ENCODE measurements around the gene TFG. TPM values are rescaled to one million over a fixed set of nuclear protein-coding genes. Genes with fewer than 3 reads are reported as not detected.

The TFG gene
- total RNA-seq, 1 experiment from 2014 or later, result 68.2 TPM

DNA sequence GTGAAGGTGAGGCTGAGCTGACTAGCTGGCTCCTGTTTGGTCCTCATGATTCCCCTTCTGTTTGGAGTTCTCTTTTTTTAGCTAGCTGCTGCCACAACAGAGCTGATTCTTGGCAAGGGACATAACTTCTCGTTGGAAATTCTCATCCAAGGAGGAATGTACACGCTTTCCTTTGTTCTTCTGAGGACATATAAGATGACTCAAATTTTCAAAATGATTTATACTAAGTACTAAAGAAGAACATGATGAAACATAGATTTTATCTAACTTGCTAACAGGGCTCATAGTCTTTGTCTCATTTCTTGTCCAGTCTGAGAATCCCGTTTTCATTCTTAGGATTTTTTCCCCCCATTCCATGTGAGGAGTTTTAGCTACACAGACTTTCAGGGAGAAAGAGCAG lies 2.9 kb upstream of the TFG start:
- no peak for DNase-seq (ENCODE audit: low spot score)

- no peak for DNase-seq (ENCODE audit: low spot score)
Observed at GRCh38 chr3:100708644-100708988, 678 bp upstream of the TFG start.

GRCh38 chr3:100709842-100710260 lies 557 bp downstream of the TFG start:
- DNase-seq (ENCODE audit: low spot score), result peak; percentile 57

DNA sequence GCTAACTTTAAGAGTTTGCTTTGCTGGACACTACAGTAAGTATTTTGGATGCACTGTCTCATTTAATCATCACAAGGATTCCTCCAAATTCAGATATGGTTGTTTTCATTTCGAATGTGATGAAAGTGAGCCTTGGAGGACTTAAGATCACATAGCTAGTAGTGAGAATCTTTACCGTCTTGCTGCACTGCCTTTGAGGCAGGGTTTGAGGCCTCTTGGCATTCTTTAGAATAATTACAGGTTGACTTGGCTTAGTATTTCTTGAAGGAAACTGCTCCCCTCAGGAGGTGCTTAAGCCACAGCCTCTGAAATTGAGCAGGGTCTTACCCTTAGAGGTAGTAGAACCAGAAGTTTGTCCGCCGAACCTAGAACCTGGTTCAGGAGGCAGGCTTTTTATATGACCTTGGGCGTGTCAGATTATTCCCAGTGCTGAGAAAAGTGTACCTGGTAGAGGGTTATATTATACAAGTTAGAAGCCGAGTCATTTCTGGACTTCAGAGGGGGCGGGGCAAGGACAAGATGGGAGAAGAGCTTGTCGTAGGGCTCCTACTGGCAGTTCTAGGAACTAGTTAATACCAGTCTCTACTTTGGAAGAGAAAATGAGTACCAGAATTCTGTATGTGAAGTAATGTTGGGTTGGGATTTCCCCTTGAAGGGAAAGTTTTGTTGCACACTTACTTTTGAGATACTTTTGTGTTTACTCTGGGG lies 1.1 kb downstream of the TFG start:
- peak; percentile 82 for DNase-seq (ENCODE audit: low spot score)

DNA sequence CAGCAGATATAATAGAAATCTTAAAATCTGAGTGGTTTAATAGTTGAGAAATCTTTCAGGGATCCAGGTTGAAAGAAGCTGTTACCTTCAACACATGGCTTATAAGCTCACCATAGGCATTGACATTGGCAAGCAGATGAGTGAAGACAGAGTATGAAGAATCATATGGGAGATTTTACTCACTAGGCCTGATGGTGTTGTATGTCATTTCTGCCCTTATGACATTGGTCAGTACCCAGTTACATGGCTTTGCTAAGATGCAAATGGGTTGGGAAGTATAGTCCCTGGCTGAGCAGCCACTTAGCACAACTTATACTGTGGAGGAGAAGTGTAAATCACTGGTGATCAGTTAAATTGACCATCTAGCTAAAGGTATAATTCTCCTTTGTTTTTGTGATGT lies 5.9 kb downstream of the TFG start:
- no peak for DNase-seq (ENCODE audit: low spot score)

- no peak for DNase-seq (ENCODE audit: low spot score)
Observed at GRCh38 chr3:100717063-100717462, 7.8 kb downstream of the TFG start.

- no peak for DNase-seq (ENCODE audit: low spot score)
Observed at GRCh38 chr3:100717637-100718487, 8.6 kb downstream of the TFG start.

DNA sequence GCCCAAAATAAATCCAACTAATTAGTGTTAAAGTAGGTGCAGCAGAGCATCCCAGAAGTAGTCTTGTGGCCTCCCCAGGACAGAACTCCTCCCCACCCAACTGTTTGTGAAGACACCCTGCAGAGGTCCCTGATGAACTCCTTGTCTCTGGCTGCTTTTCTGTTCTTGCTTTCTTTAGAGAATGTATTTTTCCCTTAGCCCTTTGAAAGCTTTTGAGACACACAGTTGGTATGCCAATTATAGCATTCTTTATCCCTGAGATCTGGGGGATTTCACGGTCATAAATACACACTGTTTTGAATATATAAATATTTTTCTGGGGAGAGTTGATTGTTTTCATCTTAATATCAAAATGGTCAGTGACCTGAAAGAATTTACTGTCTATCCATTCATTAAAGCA lies 9.8 kb downstream of the TFG start:
- DNase-seq (ENCODE audit: low spot score), result no peak

DNA sequence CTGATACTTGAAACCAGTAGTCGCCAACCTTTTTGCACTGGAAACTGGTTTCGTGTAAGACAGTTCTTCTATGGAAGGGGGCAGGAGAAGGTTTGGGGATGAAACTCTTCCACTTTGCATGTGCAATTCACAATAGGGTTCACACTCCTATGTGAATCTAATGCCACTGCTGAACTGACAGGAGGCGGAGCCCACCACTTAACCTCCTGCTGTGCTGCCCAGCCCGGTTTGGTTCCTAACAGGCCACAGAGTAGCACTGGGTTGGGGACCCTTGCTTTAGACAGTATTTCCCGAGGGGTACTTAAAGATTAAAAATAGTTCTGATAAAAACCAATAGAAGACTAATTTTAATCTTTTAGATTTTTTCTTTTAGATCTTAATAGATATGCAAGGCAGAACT lies 11.1 kb downstream of the TFG start:
- no peak for DNase-seq (ENCODE audit: low spot score)

- DNase-seq (ENCODE audit: low spot score), result no peak
Observed at GRCh38 chr3:100725935-100726513, 16.7 kb downstream of the TFG start.

DNA sequence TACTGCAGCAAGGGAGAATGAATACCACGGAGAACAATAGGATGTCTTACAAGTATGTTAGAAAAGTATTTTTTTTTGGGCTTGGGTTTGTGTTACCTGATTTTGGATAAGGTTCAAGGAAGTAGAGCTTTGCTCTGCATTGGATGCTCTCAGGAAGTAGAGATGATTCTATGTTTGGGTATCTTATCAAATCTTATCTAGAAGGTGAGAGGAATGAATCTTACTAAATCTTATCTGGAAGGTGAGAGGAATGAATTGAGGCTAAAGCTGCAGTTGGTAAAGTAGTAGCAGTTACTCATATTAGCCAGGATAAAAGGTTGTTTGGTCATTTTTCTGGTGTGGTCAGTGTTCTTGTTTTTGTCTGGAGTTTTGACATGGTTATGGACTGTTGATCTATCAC lies 17.4 kb downstream of the TFG start:
- DNase-seq (ENCODE audit: low spot score), result no peak

DNA sequence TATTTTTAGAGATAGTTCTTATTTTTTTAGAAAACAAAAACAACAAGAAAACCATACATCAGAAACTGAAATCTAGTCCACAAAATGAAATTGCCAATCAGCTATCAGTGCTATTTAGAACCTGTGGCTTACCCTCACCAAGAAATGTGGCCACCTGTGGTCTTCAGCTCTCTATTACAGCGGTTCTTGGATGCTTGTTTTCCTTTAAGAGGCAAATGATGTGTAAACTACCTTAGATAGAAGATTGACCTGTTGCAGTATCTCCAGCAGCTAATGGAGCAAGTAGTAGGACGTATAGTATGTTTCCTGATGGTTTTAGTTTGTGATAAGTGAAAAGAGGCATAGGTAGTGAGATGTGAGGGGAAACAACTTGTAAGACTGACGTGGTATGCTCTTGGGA lies 21.2 kb downstream of the TFG start:
- DNase-seq (ENCODE audit: low spot score), result no peak

DNA sequence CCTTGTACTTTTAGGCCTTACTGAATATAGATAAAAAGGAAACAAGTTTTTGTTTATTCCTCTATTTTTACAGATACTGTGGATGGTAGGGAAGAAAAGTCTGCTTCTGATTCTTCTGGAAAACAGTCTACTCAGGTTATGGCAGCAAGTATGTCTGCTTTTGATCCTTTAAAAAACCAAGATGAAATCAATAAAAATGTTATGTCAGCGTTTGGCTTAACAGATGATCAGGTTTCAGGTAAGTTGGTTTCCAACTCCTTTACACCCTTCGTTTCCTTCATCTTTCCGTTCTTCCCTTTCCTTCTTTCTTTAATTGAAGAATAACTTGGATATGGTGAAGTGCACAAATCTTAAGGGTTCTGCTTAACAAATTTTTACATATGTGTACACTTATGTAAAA lies 23.1 kb downstream of the TFG start:
- no peak for DNase-seq (ENCODE audit: low spot score)

GRCh38 chr3:100737334-100737733 lies 28.0 kb downstream of the TFG start:
- peak; percentile 34 for DNase-seq (ENCODE audit: low spot score)

DNA sequence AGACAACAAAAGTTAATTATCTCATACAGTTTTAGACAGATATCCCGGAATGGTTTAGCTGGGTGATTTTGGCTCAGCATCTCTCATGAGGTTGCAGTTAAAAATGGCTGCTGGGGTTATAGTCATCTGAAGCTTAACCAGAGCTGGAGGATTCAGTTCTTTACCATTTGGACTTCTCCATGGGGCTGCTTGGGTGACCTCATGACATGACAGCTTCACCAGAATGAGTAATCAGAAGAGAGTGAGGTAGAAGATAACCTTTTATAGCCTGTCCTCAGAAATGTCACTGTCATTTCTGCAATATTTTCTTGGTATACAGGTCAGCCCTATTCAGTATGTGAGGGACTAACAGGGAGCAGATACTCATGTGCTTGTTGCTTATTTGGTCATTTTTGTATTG lies 30.9 kb downstream of the TFG start:
- no peak for DNase-seq (ENCODE audit: low spot score)

DNA sequence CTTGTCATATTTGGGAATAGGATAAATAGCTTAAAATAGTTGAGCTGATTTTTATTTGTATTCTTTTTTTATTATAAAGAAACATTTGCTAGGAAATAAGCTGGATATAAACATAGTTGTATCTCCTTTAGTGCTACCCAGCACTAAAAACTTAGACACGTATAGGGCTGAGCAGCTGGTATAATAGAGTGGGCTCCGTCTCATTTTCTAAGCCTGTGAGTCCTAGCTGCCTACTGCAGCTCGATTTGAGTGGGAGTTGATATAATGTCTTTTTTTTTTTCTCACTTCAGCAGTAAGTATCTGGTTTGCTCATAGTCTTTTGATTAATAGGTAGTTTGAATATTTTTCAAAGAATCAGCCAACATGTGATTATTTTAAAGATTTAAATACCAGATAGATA lies 34.2 kb downstream of the TFG start:
- no peak for DNase-seq (ENCODE audit: low spot score)

- DNase-seq (ENCODE audit: low spot score), result no peak
Observed at GRCh38 chr3:100744671-100745070, 35.4 kb downstream of the TFG start.

- DNase-seq (ENCODE audit: low spot score), result no peak
Observed at GRCh38 chr3:100745617-100746016, 36.3 kb downstream of the TFG start.

- DNase-seq (ENCODE audit: low spot score), result no peak
Observed at GRCh38 chr3:100746092-100746491, 36.8 kb downstream of the TFG start.

DNA sequence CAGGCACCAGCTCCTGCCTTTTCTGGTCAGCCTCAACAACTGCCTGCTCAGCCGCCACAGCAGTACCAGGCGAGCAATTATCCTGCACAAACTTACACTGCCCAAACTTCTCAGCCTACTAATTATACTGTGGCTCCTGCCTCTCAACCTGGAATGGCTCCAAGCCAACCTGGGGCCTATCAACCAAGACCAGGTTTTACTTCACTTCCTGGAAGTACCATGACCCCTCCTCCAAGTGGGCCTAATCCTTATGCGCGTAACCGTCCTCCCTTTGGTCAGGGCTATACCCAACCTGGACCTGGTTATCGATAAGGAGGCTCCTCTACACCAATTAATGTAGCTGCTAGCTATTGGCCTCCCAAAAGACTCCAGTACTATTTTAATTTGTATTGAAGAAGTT lies 38.9 kb downstream of the TFG start:
- DNase-seq (ENCODE audit: low spot score), result no peak

DNA sequence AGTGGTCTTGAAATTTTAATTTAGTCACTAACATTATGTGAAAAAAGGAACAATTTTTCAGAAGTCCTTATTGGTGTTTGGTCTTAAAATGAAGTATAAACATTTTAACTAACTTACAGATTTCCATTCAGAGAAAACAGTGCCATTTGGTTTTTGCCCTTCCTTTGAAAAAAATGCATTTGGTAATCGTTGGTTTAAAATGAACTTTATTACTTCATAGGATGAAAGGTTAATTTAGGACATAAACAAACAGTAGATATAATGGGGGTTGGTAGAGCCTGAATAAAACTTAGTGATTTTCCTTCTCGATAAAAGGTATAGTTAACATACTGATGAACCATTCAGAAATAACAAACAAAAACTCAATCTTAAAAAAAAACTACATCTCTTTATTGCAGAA lies 39.7 kb downstream of the TFG start:
- no peak for DNase-seq (ENCODE audit: low spot score)

DNA sequence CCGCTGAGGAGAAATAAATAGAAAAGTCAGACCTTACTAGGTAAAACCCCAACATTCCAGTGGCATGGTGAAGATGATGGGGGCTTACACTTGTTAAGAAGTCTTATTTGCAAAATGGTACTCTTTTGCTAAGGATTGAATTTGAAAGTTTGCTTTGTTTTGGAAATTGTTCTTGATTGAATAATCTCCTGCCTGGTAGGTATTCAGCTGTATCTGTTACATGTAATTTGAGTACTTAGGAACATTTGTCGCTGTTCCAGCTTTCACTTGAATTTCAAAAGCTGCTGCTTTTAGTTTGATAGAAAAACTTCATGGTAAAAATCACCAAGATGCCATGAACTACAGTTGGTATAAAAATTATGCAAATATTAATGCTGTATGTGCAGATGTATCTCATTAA lies 44.6 kb downstream of the TFG start:
- no peak for DNase-seq (ENCODE audit: low spot score)

All from HT-29 (cell line).